HG02623 (cell line): ENCODE results near the gene LRRC74A.

Source experiments
- ATAC-seq: cut with Tn5 transposase; IDR thresholded peaks from one replicate; pipeline ENCODE4 v1.9.1; 2021; ENCODE audit warnings: moderate library complexity; ENCODE audit not compliant: unreplicated experiment

The LRRC74A gene

DNA sequence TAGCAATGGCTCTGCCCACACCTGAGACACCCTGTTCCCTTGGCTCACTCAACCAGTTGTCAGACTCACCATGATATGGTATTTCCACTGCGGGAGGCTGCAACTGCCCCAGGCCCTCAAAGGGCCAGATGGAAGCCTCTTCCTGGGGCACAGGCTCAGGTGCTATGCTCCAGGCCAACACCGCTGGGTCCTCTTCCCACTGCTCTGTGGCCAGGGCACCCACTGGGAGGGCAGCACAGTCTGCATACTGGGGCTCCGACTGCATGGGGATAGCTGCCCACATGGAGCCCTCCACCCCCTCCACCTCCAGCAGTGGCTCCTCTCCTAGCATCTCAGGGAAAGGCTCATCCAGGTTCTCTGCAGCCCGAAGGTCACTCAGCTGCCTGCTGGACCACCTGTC lies 17.2 kb upstream of the LRRC74A start:
- ATAC-seq, result no peak

DNA sequence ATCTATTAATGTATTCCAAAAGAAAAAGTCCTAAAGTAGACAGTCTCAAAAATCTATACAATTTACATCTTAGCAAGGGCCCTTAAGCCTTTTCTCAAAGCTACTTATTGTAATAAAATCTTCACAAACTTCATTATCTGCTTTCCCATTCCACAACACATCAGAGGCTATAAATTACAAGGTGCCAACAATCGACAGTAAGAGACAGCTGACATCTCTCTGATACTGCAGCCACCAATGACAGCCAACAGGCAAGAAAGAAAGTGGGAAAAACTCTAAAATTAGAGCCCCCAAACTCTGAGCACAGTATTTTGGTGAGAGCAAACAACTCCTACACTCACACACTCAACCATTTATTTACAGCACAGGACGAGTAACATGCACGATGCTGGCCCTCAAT lies 15.7 kb upstream of the LRRC74A start:
- no peak for ATAC-seq

DNA sequence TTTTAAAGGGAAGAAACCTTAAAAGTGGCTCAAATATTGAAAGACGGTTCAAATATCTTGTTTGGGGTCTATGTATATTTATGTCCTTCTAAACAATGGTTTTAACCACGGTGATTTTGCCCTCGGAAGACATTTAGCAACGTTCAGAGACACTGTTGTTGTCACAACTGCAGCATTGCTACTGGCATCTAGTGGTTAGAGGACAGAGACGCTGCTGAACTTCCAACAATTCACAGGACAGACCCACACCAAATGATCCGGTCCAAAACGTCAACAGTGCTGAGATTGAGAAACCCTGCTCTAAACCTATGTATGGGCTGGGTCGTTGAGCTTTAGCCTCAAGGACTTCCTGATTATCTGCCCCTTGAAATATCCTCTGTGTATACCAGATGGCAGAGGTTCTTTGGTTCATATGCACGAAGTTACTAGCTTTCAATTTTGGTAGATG lies 15.2 kb upstream of the LRRC74A start:
- ATAC-seq, result no peak

DNA sequence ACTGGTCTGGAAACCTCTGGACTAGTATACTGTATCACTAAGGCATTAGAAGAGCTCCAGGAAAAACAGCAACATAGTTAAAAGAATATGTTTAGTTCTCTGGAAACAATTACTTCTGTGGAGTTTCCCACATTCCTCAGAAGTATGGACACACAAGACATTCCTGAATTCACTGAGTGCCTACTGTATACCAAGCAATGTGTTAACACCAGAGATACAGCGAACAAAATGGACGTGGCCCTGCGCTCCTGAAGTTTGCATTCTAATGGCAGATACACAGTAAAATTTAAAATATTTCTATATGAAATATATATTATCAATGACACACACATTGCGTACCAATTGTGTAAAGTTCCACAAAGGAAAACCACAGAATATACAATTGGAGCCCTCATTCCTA lies 14.6 kb upstream of the LRRC74A start:
- no peak for ATAC-seq

DNA sequence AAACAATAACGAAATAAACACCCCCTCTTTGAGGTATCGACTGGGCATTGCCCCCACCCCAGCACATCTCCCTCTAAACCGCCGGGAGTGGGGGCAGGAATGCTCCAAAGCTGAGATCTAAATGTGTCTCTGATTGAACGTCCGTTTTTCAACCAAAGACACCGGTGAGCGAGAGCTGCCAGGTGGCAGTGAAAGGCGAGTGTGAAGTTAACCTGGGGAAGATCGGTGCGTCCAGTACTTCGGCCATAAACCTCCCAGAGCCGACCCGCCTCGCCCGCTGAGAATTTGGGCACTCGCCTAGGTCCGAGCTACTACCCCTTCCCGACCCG lies 14.2 kb upstream of the LRRC74A start:
- ATAC-seq, result peak; percentile 14

DNA sequence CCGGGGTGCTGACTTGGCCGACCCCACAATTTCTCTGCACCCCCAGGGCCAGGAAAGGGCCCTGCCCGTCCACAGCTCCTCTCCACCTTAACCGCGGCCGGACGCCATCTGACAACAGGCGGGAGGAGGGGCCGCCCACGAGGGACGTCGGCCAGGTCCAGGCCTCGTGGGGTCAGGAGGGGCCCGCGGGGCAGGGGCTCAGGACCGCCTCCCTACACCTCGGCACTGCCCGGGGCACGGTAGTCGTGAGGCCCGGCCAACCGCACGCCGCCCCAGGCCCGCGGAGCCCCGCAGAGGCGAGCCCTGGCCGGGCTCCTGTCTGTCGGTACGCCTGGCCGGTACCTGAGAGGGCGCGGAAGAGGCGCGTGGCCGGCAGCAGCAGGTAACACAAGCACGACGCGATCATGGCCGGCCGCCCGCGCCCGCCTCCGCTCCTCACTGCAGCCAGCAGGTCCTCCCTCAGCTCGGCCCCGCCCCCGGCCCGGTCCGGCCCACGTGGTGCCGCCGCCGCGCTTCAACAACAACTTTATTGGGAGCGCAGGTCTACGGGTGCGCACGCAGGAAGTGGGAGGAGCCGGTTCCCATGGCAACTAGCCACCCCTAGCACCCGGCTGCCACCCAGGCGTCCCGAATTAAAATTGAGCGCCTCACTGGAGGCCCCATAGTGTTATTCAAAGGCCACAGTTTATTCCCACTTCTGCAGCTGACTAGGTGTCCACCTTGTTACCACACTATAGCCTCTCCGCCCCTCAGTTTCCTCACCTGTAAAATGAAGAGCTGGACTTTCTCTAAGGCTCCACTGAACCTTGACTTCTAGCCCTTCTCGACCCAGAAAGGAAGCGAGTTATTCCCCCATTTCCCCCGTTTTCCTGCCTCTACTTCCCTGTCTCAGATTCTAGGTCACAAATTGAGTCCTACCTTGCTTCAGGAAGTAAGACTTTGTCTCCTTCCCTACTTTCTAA lies 13.5 kb upstream of the LRRC74A start, which contains the start of gene ANGEL1:
Gene ANGEL1 (minus strand): TSS at position 461 of the 962 bp plus-strand sequence. CDS start 55 bp downstream, at position 406.
- ATAC-seq, result peak; percentile 78

DNA sequence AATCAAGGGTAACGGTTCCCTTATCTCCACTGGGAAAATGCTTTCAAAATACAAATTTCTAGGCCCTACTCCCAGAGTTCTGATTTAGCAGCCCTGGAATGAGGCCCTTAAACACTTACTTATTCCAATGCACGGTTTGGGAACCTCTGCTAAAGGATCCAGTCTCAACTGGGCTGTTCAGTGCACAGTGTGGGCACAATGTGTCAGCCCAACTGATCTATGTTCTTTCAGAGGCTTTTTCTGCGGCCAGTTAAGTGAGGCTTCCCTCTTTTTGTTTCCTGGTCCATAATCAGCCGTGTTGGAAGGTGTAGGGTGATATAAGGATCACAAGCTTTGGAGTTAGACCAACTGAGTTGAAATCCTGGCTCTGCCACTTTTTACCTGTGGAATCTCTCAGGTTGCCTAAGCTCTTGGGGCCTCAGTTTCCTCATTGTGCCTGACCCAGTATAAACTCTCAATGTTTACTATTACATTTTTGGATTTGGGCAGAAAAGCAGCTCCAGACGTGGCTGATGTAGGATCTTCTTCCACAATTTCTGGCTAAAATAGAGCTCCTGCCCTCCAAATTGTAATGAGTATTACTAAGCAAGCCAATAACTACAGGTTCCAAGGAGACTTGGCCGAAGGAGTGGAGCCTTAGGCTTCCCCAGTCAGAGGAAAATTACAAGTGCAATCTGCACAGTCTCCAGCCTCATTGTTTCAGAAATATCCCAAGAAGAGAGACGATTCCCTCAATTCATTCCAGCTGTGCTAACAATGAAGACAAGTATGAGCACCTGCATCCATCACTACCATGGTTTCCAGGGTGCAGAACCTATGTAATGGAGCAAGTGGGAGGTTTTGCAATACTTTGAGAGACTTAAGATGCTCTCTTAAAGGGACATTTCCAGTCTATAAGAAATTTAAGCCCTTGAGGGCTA lies 11.2 kb upstream of the LRRC74A start:
- ATAC-seq, result no peak

DNA sequence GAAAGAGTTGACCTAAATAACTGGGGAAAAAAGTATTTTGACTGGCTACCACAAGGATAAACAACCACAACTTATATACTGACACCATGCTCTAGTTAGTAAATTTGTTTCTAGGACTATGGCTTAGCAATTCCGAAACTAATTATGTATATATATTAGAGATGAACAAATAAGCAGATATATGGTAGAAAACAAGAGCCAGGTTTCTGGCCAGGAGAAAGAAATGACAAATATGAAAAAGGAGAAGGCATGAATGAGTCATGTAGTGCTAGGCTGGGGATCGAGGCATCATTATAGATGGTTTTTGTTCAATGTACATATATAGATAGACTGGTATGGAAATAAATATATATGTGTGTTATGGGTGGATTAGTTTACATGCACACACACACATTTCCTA lies 5.5 kb upstream of the LRRC74A start:
- ATAC-seq, result no peak

DNA sequence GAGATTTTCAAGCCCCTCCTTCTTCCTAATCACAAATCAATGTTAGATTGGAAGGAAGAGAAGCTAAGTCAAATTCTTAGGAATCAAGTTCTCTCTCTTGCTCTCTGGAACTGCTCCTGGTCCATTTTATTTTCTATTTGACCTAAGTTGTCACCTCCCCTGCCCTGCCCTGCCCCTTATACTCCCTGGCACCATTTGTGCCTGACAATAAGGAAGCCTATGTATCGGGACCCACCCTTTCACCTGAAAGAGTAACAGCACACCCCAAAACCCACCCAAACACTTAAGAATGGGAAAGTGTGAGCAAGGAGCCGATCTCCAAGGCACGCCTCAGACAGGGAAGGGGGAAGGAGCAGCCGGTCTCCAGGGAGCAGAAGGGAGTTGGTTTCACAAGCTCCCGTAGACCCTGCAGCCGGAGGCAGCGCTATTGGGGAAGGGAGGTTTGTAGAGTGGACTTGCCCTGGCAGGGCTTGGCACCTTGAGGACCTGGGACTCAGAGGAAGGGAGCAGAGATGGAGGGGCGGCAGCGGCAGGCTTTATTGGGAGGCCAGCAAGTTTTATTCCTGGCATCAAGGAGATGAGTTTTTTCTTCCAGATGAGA lies 1.6 kb downstream of the LRRC74A start:
- ATAC-seq, result no peak

DNA sequence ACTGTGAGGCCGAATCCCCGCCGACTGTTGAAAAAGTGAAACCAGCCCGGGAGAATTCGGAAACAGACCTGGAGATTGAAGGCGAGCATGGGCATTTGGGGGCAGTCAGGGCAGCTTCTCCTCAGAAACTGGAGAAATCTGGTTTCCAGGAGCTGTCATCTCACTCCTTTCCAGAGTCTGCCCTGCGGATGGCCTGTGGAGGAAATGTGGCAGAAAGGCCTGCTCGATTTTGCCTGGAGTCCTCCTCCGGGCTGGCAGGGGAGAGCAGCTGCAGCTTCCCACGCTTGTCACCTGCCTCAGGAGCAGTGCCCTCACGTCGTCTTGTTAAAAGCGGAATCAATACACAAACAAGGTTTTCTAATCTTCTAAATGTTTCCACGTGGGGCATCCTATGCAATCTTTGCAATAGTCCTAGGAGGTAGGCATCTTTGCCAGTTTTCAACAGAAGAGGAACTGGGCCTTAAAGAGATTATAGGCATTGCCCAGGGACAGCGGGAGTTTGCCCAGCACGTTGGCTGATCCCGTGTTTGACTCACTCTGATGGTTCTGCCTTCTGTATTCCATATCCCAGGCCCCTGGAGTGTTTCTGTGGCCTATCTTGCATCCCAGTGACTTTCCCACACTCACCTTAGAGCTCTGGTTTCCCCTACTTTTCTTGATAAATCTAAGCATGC lies 2.3 kb downstream of the LRRC74A start:
- no peak for ATAC-seq

DNA sequence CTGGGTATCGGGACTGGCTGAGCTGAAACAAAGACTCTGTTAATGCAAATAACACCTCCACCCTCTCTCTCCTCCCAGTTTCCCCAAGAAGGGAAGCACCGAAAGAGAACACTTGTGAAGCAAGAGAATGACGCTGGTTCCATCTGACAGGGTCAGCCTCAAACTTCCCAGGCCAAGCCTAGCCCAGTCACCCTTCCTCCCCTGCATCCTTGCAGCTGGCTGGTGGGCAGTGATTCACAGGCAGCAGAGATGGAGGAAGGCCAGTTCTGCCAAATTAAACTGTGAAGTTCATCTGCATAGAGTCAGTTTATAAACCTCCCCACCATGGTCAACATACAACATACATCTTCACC lies 2.8 kb downstream of the LRRC74A start:
- no peak for ATAC-seq

DNA sequence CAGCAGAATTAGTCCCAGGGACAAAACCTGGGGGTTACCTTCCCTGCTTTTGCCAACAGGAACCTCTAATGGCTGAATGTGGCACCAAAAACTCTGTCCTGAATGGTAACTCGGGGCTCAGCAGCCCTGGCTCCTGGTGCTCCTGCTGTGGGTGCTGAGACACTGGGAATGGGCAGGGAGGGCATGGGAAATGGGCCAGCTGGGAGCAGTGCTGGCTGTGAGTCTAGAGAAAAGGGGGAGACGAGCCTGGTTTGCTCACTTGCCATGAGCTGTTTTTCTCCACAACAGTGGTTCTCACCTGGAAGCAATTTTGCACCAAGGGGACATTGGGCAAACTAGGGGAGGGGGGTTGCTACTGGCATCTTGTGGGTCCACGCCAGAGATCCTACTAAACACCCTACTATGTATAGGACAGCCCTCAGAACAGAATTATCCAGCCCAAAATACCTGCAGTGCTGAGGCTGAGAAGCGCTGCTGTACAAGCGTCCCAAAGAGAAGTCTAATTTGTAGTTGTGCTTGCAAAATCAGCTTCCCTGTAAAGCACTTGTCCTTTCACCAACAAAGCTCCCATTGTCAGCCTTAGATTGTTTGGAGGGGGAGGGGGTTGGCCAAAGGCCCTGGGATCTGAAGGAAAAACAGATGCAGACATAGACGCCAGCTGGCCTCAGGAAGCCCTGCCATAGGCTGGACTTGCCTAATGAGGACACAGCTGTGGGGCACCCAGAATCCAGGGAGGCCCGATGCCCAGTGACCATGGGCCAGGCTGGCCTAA lies 3.6 kb downstream of the LRRC74A start:
- ATAC-seq, result no peak

DNA sequence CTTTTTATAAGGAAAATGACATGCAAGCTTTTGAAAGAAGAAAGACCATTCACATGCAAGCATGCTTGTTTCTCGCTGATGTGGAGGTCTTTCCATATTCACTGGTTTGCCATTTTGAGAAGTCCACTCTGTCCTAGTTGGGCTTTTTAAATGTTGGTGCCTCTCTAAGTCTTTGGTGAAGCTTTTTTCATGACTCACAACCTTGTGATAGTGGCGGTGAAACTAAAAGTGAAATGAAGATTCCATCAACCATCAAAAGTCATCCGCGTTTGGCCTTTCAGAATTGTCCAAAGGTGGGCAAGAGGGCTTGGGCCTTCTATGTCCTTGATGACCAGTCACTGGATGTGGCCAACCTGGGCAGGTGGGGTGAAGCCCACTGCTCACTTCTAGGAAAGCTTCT lies 4.3 kb downstream of the LRRC74A start:
- no peak for ATAC-seq

DNA sequence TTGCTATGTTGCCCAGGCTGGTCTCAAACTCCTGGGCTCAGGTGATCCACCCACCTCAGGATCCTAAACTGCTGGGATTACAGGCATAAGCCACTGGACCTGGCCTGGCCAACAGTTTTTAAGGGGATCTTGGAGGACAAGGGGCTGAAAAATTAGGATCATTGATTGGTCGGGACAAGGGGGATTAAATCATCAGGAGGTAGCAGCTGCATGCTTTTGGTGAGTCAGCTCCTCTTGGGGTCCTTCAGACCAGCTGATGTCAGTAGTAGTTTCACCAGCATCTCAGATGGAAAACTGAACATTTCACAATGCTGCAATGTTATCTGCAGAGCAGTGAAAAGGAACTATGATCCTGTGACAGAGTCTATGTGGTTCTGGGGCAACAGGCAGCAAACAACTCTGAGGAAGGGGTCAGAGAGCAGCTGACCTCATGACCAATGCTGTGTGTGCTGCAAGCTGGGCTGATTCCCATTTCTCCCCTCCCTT lies 6.3 kb downstream of the LRRC74A start:
- no peak for ATAC-seq

DNA sequence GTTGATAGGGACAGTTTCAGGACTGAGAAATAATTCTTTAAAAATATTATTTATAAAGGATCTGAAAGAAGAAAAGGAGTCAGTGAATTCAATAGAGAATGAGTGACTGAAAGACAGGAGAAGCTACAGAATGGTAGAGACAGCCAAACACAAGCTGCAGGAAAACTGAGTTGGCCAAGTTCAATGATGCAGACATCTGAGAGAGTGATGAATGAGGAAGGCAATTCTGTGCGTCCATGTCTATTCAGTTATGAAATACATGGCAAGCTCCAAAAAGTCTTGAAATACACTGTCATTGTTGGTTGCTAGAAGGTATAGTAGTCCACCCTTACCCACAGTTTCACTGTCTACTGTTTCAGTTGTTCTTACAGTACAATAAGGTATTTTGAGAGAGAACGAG lies 6.8 kb downstream of the LRRC74A start:
- ATAC-seq, result no peak

DNA sequence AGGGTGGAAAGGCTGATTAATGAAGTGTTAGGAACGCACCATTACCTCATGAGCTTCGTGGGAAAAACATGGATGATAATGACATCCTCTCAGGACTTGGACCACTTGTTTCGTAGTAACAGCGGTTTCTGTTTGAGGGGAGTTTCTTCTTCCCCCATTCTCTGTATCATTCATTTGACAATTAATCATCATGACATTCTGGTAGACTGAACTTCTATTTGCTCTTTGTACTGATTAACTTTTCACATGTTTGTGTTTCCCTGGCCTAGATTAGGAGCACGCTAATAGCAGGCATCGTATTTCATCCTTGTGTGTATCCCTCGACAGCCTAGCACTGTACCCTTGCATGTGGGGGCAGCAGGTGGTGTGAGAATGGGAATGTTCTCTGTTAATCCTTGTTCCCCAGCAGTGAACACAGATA lies 8.0 kb downstream of the LRRC74A start:
- no peak for ATAC-seq

DNA sequence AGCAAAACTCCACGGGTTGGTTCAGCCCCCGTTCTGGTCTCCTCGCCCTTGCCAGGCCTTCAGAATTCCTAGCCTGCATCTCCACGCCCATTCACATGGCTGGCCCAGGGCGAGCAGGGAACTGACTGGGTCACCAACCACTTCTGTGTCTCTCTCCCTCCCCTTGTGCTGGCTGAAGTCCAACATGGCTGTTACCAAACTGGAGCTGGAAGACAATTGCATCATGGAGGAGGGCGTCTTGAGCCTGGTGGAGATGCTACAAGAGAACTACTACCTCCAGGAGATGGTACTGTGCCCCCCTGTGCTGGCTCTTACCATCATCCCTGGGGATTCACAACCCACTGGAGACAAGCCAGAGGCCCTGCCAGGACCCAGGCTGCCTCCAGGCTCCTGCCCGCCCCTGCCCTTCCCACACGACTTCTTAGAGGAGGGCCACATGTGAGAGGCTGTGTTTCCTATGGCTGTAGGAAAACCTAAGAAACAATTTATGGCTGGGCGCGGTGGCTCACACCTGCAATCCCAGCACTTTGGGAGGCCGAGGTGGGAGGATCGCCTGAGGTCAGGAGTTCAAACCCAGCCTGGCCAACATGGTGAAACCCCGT lies 9.9 kb downstream of the LRRC74A start:
- ATAC-seq, result no peak

DNA sequence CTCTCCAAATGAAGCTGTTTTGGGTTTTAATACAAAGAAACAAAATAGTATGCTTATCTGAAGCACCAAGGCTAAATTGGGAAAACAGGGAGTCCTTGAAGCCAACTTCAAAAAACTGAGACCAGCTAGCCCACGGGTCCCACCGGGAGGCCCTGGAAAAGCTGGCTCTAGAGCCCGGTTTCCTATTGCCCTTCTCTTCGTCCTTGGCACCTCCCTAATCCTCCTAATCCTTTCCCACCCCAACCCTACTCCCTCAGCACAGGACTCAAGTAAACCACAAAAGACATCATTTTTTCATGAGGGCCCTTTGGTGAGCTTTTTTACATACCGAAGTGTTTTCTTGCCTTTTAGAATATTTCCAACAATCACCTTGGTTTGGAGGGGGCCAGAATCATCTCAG lies 11.3 kb downstream of the LRRC74A start:
- ATAC-seq, result no peak

DNA sequence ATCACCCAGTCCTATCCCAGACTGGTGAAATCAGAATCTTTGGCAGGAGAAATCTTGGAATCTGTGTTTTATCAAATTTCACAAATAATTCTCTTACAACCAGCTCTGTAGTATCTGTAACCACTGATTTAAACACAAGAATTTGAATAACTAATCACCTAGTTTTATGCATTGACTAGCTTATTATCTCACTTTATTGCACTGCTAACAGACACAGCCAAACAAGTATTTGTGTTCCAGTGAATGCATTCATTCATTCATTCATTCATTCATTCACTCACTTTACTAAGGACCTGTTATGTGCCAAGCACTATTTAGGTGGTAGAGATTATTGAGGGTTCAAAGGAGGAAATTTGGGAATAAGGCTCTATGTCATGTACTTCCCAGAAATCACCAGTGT lies 16.2 kb downstream of the LRRC74A start:
- no peak for ATAC-seq

DNA sequence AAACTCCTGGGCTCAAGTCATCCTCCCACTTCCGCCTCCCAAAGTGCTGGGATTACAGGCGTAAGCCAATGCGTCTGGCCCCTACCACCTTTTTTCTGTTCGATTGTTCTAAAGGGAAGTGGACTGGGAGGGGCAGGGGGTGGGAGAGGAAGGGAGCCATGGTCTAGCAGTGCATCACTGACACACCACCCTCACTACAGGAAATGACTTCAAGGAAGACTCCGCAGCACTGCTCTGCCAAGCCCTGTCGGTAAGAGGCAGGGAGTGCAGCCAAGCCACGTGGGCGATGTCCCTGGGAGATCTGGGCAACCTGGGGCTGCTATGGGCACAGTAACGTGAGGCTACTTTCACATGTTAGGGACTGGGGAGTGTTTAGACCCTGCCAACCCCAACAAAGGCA lies 18.0 kb downstream of the LRRC74A start:
- no peak for ATAC-seq
